ENCODE data around the gene KCNQ5.

DNA sequence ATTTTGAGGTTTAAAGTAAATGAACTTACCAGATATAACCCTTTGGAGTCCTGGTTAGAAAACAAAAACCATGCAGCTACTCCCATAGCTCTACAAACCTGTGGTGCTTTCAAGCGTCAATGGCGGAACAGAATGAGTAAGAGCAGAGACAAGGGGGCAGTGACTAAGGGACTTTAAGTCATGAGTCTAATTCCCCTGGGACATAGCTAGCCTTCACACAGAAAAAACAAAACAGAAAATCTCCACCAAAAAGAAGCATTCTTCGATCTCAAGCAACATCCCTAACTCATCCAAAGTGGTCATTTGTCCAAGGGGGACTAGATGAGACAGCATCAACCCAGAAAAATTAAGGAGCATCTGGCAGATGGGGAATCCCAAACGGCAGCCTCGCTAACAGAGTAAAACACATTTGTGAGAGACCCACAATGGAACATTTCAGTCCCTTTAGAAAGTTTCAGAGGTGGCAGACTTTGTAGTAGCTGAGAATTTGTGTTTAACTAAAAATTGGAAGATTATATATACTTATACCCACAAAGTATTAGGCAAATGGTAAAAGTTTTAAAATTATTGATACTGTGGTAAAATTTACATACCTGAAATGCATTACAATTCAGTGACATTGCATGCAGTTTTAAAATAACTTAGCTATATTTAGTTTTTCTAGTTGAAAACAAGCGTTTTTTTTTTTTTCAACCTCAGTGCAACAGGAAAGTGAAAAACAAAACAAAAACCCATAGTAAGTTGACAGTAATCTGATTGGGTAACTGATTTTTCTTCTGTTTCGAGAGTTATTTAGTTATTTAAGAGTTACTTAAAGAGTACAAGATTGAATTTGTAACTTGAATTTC, 67.5 kb downstream of the KCNQ5 start:
- no peak for TF ChIP-seq POLR2A (IDR thresholded peaks at IDR 0.05)
- TF ChIP-seq, protein P1, sequence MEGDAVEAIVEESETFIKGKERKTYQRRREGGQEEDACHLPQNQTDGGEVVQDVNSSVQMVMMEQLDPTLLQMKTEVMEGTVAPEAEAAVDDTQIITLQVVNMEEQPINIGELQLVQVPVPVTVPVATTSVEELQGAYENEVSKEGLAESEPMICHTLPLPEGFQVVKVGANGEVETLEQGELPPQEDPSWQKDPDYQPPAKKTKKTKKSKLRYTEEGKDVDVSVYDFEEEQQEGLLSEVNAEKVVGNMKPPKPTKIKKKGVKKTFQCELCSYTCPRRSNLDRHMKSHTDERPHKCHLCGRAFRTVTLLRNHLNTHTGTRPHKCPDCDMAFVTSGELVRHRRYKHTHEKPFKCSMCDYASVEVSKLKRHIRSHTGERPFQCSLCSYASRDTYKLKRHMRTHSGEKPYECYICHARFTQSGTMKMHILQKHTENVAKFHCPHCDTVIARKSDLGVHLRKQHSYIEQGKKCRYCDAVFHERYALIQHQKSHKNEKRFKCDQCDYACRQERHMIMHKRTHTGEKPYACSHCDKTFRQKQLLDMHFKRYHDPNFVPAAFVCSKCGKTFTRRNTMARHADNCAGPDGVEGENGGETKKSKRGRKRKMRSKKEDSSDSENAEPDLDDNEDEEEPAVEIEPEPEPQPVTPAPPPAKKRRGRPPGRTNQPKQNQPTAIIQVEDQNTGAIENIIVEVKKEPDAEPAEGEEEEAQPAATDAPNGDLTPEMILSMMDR (IDR thresholded peaks at IDR 0.05) = no peak
